Measurements from ENCODE around the gene CYP27C1. TPM values are rescaled to one million over a fixed set of nuclear protein-coding genes. Genes with fewer than 3 reads are reported as not detected.

Gene CYP27C1
- total RNA-seq, 2 experiments from 2014 or later = not detected

DNA sequence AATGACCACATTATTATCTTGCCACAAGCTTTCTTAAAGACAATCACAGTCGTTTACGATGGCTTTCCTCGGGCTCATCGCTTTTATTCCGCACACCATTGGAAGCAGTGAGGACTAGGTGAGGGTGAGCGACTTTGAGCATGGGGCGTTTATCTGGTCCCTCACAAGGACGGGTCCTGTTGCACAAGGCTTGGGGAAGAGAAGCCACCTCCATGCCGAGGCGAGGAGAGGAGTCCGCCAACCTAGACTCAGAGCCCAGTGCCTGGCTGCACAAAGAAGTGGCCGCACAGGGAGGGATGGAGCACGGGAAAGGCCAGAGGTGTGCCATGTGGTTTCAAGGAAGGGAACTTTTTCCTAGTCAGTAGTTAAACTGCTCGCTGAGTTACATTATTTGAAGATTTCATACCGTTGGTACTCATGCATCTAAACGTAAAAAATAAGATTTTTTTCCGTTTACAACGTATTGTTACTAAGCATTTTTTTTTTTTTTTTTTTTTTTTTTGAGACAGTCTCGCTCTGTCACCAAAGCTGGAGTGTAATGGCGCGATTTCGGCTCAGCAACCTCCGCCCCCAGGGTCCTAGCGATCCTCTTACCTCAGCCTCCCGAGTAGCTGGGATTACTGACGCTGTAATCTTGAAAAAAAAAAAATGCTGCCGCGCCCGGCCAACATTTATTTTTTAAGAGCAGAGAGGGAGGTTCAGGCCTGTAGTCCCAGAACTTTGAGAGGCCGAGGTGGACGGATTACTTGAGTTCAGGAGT lies 849 bp upstream of the CYP27C1 start:
- peaks cover 11 to 19% of the 10 kb centered on the region in 2 experiments for H3K9me3 ChIP-seq (ENCODE audit: control insufficient read depth in 1 of 2, insufficient read depth in 1 of 2, low read length in 2 of 2)
- Mint-ChIP-seq H3K27me3 (peaks cover 71% of the 10 kb centered on the region), H3K4me3 (peak overlapping the region; percentile 77), H3K36me3 (ENCODE audit: low read depth) (no peaks in the 10 kb centered on the region), H3K4me1 (ENCODE audit: low read depth) (peaks cover 19% of the 10 kb centered on the region), H3K27ac (no peak overlapping the region), H3K9me3 (peaks cover 2% of the 10 kb centered on the region)
- CTCF ChIA-PET = interaction anchor here (0.8 kb wide), 1 partner anchor 199 kb away, joined by 3 read pairs; no protein-coding TSS in a partner anchor
- no peak overlapping the region for H3K4me3 ChIP-seq (ENCODE audit: low read length)
- intact Hi-C loops (cut with DNase I, micrococcal nuclease) = no loop called here
- no peak for DNase-seq
- POLR2A ChIA-PET = no interaction called here
- H3K36me3 ChIP-seq (ENCODE audit: insufficient read depth, low read length) = no peaks in the 10 kb centered on the region
- H3K27ac ChIP-seq (ENCODE audit: low read depth in 1 of 2, low read length in 2 of 2) = no peak overlapping the region
- peaks cover 49 to 71% of the 10 kb centered on the region in 2 experiments for H3K27me3 ChIP-seq (ENCODE audit: control insufficient read depth in 1 of 2, insufficient read depth in 2 of 2, low read length in 2 of 2)
- H3K4me1 ChIP-seq (ENCODE audit: insufficient read depth, low read length) = peaks cover 20% of the 10 kb centered on the region
- TF ChIP-seq, protein P1, sequence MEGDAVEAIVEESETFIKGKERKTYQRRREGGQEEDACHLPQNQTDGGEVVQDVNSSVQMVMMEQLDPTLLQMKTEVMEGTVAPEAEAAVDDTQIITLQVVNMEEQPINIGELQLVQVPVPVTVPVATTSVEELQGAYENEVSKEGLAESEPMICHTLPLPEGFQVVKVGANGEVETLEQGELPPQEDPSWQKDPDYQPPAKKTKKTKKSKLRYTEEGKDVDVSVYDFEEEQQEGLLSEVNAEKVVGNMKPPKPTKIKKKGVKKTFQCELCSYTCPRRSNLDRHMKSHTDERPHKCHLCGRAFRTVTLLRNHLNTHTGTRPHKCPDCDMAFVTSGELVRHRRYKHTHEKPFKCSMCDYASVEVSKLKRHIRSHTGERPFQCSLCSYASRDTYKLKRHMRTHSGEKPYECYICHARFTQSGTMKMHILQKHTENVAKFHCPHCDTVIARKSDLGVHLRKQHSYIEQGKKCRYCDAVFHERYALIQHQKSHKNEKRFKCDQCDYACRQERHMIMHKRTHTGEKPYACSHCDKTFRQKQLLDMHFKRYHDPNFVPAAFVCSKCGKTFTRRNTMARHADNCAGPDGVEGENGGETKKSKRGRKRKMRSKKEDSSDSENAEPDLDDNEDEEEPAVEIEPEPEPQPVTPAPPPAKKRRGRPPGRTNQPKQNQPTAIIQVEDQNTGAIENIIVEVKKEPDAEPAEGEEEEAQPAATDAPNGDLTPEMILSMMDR (IDR thresholded peaks at IDR 0.05) = no peak
- ATAC-seq (ENCODE audit: poor library complexity) = no peak

GRCh38 chr2:127219171-127220070 lies 678 bp downstream of the CYP27C1 start:
- ChIA-PET CTCF (no interaction called here), POLR2A (no interaction called here)
- Histone ChIP-seq H3K4me3 (ENCODE audit: low read length) (no peak overlapping the region), H3K9me3 (ENCODE audit: control insufficient read depth in 1 of 2, insufficient read depth in 1 of 2, low read length in 2 of 2) (peaks cover 11 to 19% of the 10 kb centered on the region in 2 experiments), H3K36me3 (ENCODE audit: insufficient read depth, low read length) (no peaks in the 10 kb centered on the region), H3K27ac (ENCODE audit: low read depth in 1 of 2, low read length in 2 of 2) (no peak overlapping the region), H3K27me3 (ENCODE audit: control insufficient read depth in 1 of 2, insufficient read depth in 2 of 2, low read length in 2 of 2) (peaks cover 49 to 62% of the 10 kb centered on the region in 2 experiments), H3K4me1 (ENCODE audit: insufficient read depth, low read length) (peaks cover 20% of the 10 kb centered on the region)
- ATAC-seq (ENCODE audit: poor library complexity) (no peak), DNase-seq (no peak)
- Mint-ChIP-seq H3K27me3 (peaks cover 71% of the 10 kb centered on the region), H3K9me3 (peaks cover 2% of the 10 kb centered on the region), H3K4me3 (peak overlapping the region; percentile 13), H3K27ac (no peak overlapping the region), H3K36me3 (ENCODE audit: low read depth) (no peaks in the 10 kb centered on the region), H3K4me1 (ENCODE audit: low read depth) (peaks cover 19% of the 10 kb centered on the region)
- TF ChIP-seq, protein P1 (IDR thresholded peaks at IDR 0.05) = no peak
- intact Hi-C loops (cut with DNase I, micrococcal nuclease) = no loop called here

- no peaks in the 10 kb centered on the region for H3K36me3 Mint-ChIP-seq (ENCODE audit: low read depth)
- Histone ChIP-seq H3K27ac (ENCODE audit: low read depth in 1 of 2, low read length in 2 of 2) (no peak overlapping the region), H3K9me3 (ENCODE audit: control insufficient read depth in 1 of 2, insufficient read depth in 1 of 2, low read length in 2 of 2) (peaks cover 11 to 19% of the 10 kb centered on the region in 2 experiments), H3K4me1 (ENCODE audit: insufficient read depth, low read length) (peaks cover 20% of the 10 kb centered on the region), H3K4me3 (ENCODE audit: low read length) (no peak overlapping the region), H3K27me3 (ENCODE audit: control insufficient read depth in 1 of 2, insufficient read depth in 2 of 2, low read length in 2 of 2) (peaks cover 49 to 58% of the 10 kb centered on the region in 2 experiments), H3K36me3 (ENCODE audit: insufficient read depth, low read length) (no peaks in the 10 kb centered on the region)
- CTCF ChIA-PET = no interaction called here
- peaks cover 19% of the 10 kb centered on the region for H3K4me1 Mint-ChIP-seq (ENCODE audit: low read depth)
- H3K4me3 Mint-ChIP-seq = peak overlapping the region; percentile 70
- DNase-seq (no peak), ATAC-seq (ENCODE audit: poor library complexity) (no peak)
- peaks cover 2% of the 10 kb centered on the region for H3K9me3 Mint-ChIP-seq
- intact Hi-C loops (cut with DNase I, micrococcal nuclease) = no loop called here
- TF ChIP-seq, protein P1 (IDR thresholded peaks at IDR 0.05) = no peak
- peaks cover 73% of the 10 kb centered on the region for H3K27me3 Mint-ChIP-seq
- no peak overlapping the region for H3K27ac Mint-ChIP-seq
- POLR2A ChIA-PET = no interaction called here
Observed at GRCh38 chr2:127218812-127219170, 1.3 kb downstream of the CYP27C1 start.

Measured in CD4-positive, alpha-beta T cell (primary cell).